Measurements from ENCODE around the gene GDF9.

Gene GDF9

DNA sequence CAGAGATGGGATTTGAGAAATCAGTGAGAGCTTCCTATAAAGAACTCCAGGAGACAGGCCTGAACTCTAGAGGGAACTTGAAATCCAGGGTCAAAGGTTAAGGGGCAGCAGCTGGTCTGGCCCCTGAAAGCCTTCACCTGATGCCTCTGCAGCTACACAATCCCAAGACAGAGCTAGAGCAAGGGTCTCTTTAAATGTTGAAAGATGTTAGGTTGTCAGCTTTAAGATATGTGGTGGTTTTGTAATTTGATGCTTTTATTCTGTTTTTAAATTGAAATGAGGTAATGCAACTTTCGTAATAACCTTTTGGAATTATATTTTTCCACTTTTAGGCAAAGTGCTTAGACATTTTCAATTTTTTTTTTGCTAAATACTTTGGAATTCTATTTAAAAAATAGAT, 50.8 kb downstream of the GDF9 start:
- DNase-seq: no peak

GRCh38 chr5:132814503-132815294, 51.6 kb downstream of the GDF9 start:
- no peak for DNase-seq

DNA sequence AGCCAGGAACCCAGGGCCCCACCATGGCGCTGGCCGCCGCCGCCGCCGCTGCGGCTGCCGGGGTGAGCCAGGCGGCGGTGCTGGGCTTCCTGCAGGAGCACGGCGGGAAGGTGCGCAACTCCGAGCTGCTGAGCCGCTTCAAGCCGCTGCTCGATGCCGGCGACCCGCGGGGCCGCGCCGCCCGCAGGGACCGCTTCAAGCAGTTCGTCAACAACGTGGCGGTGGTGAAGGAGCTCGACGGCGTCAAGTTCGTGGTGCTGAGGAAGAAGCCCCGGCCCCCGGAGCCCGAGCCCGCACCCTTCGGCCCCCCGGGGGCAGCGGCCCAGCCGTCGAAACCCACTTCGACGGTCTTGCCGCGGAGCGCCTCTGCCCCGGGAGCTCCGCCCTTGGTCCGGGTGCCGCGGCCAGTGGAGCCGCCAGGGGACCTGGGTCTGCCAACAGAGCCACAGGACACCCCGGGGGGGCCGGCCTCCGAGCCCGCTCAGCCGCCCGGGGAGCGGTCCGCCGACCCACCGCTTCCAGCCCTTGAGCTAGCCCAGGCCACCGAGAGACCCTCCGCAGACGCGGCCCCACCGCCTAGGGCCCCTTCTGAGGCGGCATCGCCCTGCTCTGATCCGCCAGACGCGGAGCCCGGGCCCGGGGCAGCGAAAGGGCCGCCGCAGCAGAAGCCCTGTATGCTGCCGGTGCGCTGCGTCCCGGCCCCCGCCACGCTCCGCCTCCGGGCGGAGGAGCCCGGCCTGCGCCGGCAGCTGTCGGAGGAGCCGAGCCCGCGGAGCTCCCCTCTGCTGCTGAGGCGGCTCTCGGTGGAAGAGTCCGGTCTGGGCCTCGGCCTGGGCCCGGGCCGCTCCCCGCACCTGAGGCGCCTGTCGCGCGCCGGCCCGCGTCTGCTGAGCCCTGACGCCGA, 52.4 kb downstream of the GDF9 start:
- DNase-seq: no peak

- no peak for DNase-seq
Measured at GRCh38 chr5:132812781-132813598, 53.3 kb downstream of the GDF9 start, which contains the start of gene SOWAHA. TSS of gene SOWAHA (plus strand) at chr5:132813302. CDS start at chr5:132813622, 320 bp downstream.

- DNase-seq: no peak
Measured at GRCh38 chr5:132812123-132812765, 54.0 kb downstream of the GDF9 start.

Data from activated T-cell treated with anti-CD3 and anti-CD28 coated beads for 4 hours (primary cell).